GM19452 (cell line): ENCODE data around the gene ZNF438.
"Not testable (repeated sequence)": the region's sequence is repeated elsewhere in the genome, so short reads cannot be mapped to it uniquely, and the experiment has no call there.

Source experiments
- ATAC-seq: cut with Tn5 transposase; IDR thresholded peaks from one replicate; pipeline ENCODE4 v1.9.1; 2021; ENCODE audit not compliant: unreplicated experiment

The ZNF438 gene

DNA sequence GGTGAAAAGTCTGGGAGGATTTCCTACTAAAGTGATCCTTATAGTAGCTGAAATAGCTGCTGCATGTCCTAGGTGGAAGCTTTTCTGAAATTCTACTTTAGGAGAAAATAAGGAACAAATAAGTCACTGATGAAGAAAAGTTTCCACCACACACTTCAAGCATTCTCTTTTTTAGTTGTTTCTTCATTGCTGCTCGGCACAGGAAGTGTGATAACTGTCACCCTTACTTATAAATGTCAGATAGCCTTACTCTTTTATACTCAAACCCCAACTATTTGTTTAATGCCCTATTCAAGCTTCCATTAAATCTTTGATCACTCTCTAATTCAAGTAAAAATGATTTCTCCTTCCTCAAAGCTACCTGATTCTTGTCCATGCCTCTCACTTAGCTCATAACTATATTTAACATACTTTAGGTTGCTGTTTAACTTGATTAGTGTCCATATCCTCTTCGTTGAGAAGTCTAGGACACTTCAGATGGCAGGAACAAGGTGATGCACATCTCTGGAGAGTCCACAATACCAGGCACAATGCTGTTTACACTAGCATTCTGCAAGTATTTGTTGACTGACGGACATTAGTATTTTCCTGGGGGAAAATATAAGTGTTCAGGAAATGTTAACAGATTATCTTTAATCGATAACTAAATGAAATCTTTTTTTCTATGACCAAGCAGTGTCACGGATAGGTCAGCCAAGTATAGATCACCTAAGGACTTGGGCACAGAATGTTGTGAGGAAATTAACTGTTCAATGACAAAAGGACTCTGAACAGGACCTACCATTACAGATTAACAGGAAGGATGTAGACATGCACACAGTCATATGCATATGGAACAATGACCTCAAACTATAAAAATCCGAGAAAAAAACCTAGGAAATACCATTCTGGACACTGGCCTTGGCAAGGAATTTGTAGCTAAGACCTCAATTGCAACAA is 67.4 kb downstream of the ZNF438 start:
- no peak for ATAC-seq

DNA sequence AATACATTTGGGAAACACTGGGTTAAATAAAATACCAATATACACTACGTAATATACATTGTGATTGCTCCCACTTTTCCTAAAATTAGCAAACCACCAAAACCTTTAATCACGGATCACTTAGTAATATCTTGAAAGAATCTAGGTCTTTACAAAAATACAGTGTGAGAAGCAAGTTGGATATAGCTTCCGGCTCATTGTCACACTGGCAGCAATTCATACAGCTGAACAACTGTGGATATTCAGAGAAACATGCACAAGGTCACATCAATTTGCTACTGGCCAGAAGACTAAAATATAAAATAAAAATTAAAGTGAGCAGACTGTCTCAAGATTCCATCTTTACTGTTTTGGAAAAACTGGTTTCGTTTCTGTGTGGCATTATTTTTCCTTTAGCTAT is 69.1 kb downstream of the ZNF438 start:
- ATAC-seq, result no peak

DNA sequence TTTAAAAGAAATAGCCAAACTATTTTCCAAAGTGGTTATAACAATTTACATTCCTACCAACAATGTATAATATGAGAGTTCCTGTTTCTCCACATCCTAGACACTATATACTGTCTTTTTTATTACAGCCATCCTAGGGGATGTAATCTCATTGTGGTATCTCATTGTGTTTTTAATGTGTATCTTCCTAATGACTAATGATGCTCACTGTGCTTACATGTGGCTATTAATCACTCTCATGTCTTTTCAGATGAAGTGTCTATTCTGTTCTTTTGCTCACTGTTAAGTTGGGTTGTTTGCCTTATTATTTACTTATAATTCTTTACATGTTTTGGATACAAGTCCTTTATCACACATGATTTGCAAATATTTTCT is 71.8 kb downstream of the ZNF438 start:
- ATAC-seq, result peak; percentile 11

DNA sequence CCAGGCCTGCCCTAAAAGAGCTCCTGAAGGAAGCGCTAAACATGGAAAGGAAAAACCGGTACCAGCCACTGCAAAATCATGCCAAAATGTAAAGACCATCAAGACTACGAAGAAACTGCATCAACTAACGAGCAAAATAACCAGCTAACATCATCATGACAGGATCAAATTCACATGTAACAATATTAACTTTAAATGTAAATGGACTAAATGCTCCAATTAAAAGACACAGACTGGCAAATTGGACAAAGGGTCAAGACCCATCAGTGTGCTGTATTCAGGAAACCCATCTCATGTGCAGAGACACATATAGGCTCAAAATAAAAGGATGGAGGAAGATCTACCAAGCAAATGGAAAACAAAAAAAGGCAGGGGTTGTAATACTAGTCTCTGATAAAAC is 82.4 kb downstream of the ZNF438 start:
- ATAC-seq, result not testable (repeated sequence)

DNA sequence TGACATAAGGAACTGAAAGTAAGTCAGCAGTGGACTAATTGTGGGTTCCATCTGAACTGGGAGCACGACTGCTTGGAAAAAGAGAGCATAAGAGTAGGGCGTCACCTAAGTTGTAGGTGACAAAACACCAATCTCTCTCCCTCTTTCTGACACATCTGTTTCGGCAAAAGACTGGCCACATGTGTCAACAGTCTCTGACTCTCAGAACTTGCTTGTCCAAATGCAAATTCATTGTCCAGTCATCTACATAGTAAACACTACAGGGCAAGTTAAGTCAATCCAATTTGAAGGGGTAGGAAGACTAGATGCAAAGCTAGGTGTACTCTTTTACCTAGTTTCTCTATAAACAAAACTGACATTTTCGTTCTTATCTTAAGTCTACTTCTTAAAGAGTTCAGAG is 87.7 kb downstream of the ZNF438 start:
- no peak for ATAC-seq

DNA sequence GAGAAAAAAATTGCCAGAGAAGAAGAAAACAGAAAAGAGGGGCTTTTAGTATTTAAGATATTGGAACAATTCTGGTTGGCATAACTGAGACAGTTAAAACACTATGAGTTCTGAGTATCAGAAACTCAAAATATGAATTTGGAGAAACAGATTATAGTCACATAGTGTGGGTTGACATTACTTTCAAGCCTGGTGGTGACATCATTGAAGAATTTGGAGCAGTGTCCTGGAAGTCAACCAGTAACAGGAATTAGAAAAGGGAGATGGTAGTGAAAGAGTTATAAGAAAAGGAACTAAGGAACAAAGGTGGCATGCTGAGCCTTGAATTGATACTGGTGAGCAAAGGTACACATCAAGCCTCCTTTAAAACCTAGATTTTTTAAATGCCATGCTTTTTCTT is 88.2 kb downstream of the ZNF438 start:
- ATAC-seq, result no peak

DNA sequence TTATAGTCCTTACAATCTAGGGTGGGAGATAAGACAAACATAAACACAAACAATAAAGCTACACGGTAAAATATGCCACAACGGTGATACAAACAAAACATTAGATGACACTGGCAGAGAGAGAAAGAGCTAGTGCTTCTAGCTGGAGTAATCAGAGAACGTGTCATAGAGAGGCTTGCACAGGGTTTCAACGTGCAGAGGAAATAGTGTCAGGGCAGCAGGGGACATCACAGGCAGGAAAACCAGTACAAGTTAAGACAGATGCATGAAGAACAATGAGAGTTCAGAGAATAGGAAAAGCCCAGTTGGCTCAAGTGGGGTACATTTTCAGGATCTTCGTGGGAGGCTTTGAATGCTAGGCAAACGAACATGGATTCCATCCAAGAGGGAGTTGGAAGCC is 91.4 kb downstream of the ZNF438 start:
- no peak for ATAC-seq

DNA sequence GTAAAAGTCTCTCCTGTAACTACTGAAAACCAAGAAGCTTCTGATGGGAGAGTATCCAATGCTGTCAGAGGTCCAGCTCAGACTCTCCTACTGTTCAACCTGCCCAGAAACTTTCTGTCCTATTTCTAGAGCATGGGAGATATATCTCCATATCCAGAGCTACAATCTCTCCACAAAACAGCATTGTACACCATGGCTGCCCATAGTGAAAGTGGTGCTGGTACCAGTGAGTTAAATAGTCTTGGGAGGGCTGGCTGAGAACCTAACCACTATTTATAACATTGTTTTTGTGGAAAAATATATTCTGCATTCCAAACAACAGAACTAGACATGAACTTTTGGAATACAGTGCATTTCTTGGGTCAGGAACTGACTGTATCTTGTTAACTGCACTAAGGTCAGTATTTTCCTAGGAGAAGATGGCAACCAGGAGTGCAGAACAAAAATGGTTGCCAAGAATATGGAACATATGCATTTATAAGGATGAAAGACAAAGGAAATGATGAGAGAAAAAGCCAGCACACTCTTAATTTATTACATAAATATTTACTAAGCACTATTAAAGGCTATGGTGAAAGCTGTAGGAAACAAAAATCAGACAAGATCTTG is 91.9 kb downstream of the ZNF438 start:
- no peak for ATAC-seq

DNA sequence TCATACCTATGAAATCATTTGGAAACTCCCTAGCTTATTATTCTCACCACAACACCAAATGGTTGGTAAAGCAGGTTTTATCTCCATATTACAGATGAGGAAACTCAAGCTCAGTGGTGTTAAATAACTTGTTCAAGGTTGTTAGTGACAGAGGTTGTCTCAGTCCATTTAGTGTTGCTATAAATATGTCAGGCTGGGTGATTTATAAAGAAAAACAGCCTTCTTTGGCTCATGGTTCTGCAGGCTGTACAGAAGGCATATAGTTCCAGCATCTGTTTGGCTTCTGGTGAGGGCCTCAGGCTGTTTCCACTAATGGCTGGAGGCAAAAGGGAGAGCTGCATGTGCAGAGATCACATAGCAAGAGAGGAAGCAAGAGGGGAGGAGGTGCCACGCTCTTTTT is 96.6 kb downstream of the ZNF438 start:
- no peak for ATAC-seq

DNA sequence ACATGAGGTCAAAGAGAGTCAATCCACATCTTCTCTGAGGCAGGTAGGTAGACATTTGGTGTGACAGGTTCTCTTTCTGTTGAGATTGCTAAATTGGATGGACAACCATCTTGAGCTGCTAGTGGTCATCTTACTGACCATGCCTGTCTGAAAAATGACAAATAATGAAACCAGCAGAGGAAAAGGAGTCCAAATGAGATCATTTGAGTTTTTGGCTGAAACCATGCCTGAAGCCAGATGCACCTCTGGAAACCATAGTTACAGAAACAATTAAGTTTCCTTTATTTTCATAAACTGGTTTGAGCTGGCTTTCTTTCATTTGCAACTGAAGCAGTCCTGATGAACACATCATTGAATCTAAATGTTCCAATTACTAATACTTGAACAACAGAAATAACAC is 100.6 kb downstream of the ZNF438 start:
- ATAC-seq, result no peak

DNA sequence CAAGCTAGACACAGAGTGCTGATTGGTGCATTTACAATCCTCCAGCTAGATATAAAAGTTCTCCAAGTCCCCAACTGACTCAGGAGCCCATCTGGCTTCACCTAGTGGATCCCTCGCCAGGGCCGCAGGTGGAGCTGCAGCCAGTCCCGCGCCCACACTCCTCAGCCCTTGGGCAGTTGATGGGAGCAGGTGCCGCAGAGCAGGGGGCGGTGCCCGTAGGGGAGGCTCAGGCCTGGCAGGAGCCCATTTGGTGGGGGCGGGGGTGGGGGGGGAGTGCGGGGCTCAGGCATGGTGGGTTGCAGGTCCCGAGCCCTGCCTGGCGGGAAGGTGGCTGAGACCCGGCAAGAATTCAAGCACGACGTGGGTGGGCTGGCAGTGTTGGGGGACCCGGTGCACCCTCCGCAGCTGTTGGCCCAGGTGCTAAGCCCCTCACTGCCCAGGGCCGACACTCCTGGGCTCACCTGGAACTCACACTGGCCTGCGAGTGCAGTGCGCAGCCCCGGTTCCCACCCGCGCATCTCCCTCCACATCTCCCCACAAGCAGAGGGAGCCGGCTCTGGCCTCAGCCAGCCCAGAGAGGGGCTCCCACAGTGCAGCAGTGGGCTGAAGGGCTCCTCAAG is 101.7 kb downstream of the ZNF438 start:
- ATAC-seq, result no peak

DNA sequence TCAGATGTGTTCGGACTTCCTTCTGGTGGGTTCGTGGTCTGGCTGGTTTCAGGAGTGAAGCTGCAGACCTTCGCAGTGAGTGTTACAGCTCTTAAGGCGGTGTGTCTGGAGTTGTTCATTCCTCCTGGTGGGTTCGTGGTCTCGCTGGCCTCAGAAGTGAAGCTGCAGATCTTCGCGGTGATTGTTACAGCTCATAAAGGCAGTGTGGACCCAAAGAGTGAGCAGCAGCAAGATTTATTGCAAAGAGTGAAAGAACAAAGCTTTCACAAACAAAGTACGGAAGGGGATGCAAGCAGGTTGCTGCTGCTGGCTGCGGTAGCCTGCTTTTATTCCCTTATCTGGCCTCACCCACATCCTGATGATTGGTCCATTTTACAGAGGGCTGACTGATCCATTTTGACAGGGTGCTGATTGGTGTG is 102.3 kb downstream of the ZNF438 start:
- peak; percentile 18 for ATAC-seq

DNA sequence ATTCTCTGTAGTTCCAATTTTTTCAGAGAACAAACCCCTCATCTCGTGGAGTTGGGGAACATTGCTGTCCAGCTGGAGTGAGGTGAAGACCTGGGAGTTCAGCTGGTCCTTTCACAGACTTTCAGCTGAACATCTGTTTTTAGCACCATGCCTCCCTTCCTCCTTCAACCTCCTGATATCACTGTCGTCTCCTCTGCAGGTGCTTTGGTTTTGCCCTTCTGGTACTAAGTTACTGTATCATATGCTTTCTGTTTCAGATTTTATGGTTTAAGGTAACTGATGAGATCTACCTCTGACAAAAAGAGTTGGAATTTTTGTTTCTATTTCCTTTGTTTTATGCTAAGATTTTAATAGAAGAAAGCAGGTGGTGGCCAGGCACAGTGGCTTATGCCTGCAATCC is 102.9 kb downstream of the ZNF438 start:
- ATAC-seq, result peak; percentile 62

DNA sequence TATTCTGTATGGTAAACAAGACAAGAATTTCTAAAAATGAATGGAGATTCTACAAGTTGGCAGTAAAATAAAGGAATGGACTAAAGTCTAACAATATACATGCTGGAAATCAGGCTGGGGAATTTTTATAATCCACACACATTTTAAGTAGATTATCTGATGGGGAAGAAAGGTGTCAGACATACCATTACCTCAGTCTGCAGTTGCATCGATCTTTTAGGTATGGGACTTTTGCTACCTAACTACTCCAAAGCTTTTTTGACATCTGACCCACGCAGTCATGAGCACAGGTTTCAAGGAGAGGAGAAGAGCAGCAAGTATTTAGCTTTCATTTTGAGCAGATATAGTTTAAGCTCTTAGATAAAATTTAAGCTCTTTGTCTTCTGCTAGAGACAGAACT is 113.0 kb downstream of the ZNF438 start:
- no peak for ATAC-seq

DNA sequence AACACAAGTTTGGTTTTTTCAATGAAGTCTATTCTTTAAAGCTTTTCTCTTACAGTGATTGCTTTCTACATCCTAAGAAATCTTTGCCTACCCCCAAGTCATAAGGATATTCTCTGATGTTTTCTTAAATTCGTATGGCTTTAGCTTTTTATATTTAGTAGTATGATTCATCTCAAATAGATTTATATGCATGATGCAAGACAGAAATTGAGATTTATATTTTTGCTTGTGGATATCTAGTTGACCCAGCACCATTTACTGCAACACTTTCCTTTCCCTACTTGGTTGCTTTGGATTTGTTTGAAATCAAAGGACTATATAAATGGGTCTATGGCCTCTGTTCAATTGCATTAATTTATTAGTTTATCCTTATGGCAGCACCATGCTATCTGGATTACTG is 113.9 kb downstream of the ZNF438 start:
- ATAC-seq, result no peak

DNA sequence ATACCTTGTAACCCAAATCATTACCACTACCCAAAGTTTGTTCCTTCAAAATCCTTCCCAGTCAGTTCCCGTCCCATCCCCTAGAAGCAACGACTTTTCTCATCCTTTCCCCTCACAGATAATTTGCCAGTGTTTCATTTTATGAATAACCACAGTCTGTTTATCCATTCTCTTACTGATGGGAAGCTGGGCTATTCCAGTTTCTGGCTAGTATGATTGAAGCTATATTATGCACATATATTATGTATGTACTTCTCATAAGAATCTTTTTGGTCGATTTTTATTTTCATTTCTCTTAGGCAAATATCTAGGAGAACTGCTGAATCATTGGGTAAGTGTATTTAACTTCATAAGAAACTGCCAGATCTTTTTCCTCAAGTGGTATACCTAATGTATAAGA is 114.6 kb downstream of the ZNF438 start:
- no peak for ATAC-seq

DNA sequence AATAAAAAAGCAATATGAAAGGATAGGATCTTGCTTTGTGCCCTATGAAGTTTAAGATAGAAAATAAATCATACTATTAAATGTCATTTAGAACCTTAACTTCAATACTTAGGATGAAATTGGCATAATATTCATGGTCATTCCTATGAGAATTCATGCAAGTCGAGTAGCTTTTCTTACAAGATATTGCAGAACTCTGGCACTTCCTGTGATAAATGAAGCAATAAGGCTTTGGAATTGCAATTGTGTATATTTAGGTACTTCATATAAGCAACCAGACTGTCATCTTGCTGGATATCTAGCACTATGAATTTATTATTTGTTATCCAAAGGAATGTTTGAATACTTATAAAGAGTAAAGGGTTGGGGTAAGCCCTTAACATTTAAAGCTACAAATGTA is 116.5 kb downstream of the ZNF438 start:
- ATAC-seq, result no peak

DNA sequence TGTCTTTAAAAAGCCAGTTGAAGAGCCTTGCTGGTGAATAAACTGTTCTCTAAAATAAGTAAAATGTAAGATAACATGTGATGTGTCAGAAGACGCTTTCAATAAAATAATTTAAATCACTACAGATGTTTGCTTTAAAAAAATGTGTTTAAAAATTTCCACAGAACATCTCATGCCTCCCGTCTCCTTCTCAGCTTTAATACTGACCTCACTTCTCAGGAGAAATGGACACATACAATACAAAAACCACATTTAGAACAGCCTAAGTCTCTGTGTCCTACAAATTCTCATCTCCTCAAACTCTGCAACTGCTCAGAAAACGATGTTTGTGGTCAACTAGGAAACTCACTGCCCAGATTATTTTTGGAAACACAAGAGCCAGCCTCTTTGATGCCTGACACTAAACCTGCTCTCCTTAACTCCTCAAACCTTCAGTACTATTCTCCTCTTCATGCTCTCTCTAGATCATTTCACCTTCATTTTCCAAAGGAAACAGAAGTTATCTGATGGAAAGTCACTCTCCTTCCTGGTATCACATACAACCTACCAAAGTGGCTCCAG is 120.3 kb downstream of the ZNF438 start:
- ATAC-seq, result no peak

DNA sequence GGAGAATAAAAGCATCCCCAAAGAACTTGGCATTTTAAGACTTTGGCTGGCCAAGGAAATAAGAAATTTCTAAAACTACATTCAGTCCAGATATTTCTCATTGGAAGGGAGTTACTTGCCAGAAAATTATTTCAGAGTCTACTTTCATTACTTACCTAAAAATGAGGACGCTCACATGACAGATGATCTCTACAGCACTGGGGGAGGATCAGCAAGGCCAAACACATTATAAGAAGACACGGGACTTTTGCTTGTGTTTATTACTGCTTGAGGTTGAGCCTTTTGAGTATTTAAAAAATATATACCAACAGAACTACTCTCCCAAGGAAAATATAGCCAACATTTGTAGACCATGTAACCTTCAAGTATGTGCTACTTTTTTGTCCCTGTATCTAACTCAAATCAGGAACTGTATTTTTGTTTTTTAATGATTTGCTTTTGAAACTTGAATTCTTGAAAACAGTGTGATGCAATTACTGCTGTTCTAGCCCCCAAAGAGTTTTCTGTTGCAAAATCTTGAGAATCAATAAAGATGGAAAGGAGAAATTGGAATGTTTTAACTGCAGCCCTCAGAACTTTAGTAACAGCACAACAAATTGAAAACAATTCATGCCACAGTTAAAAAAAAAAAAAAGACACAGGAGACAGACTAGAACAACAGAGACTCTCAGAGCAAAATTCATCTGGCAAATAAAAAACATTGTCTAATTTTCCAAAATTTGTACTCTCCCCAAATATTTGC is 128.1 kb downstream of the ZNF438 start:
- ATAC-seq, result no peak

DNA sequence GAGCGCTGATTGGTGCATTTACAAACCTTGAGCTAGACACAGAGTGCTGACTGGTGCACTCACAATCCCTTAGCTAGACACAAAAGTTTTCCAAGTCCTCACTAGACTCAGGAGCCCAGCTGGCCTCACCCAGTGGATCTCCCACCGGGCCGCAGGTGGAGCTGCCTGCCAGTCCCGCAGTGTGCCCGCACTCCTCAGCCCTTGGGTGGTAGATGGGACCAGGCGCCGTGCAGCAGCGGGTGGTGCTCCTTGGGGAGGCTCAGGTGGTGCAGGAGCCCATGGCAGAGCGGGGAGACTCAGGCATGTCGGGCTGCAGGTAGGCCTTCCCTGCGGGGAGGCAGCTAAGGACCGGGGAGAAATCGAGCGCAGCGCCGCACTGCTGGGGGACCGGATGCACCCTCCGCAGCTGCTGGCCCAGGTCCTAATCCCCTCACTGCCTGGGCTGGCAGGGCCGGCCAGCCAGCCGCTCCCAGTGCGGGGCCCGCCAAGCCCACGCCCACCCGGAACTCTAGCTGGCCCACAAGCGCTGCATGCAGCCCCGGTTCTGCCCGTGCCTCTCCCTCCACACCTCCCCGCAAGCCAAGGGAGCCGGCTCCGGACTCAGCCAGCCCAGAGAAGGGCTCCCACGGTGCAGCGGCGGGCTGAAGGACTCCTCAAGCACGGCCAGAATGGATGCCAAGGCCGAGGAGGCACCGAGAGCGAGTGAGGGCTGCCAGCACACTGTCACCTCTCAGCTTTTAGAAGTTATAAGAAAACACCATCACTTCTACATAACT is 128.9 kb downstream of the ZNF438 start:
- ATAC-seq, result no peak
